HG02884 (cell line): ENCODE data around the gene ITPR2.

Experiments
- ATAC-seq: cut with Tn5 transposase; IDR thresholded peaks from one replicate; pipeline ENCODE4 v1.9.1; 2021; ENCODE audit warnings: mild to moderate bottlenecking, moderate library complexity; ENCODE audit not compliant: unreplicated experiment

Gene ITPR2

GRCh38 chr12:26735249-26735639, 97.8 kb downstream of the ITPR2 start:
- no peak for ATAC-seq

DNA sequence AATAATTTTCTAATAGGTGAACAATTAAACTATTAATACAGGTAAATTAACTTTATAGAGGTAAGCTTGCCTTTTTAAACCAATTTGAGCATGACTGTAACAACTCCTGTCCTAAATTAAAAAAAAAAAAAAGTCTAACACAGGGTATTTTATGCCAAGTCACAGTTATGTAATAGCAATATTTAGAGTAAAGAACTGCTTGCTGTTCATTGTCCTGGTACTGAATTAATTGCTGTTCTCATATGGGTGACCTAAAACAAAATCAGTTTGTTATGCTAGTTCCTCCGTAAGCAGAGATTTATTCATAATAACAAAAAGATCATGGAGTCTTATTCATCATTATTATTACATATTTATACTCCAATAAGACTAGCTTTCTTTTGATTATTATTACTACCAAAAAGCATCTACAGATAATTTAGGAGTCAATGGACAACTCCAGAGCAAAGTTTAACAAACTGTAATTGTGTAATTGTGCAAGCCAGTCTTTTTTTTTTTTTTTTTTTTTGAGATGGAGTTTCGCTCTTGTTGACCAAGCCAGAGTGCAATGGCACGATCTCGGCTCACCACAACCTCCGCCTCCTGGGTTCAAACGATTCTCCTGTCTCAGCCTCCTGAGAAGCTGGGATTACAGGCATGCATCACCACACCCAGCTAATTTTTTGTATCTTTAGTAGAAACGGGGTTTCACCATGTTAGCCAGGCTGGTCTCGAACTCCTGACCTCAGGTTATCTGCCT, 98.3 kb downstream of the ITPR2 start:
- no peak for ATAC-seq

DNA sequence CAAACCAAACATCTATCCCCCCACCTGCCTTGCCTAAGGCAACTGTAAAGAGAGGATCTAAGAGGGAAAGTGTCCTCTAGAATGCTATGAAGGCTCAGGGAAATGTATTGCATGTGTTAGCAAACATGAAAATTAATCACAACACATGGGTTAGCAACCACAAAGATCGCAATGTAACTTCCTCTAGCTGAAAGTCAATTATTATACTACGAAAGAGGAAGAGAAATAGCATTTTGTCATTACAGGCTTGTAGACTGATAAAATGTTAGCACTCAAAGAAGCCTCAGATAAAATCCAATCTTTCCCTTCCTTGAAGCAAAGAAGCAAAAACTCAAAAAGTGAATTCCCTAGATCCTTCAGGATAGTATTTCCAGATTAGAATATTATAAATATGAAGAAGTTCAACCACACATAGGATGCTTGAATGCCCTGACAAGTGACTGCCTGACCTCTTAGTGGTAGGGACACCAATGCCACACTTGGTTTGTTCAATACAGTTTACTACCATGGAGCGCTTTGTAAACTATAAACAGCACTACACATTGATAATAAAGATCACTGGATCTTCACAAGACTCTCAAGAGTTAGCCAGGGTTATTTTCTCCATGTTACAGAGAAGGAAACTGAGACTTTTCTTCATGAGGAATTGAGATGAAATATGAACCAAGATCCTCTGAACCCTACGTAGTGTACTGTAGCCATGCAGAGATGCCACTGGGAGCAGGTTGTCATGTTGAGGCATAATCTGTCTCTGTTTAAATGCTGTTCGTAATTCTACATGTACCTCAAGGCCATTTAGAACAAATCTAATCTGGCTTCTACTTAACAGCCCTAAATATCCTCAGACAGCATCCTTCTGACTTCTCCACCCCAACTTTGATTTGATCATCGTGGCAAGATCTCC, 100.7 kb downstream of the ITPR2 start:
- ATAC-seq: peak; percentile 53

DNA sequence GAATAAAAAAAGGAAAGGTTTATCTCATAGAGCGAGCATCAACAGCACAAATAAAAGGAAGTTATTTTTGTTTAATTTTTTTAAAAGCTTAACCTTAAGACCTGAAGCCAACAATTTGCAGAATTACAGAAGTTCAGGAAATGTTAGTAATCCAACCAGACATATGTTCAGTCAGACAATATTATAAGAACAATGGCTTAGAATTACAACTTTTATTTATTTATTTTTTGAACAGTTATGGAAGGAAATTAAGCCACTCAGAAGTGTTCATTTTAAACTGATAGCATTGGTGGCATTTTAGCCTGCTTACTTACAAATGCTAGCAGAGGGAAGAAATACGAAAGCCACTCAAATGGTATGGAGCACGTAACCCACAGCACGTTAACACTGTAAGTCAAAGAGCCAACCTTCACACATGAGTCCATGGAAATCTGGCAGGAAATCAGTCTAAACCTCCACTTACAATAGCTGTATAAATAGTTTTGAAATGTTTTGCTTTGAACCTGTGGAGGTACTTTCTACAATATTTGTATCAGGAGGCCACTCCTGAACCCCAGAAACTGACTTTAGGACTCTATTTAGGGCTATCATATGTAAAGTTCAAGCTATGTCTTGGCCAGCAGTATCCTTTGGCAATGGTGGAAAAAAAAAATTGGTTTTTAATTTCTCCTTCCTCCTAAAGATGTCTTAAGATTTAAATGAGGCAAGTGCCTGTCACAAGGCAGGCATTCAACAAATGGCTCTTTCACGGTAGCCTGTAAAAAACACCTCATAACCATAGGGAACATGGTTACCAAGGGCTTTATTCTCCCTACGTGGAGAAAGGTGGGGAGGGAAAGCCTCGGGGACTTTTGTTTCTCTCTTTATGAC, 102.3 kb downstream of the ITPR2 start:
- no peak for ATAC-seq

DNA sequence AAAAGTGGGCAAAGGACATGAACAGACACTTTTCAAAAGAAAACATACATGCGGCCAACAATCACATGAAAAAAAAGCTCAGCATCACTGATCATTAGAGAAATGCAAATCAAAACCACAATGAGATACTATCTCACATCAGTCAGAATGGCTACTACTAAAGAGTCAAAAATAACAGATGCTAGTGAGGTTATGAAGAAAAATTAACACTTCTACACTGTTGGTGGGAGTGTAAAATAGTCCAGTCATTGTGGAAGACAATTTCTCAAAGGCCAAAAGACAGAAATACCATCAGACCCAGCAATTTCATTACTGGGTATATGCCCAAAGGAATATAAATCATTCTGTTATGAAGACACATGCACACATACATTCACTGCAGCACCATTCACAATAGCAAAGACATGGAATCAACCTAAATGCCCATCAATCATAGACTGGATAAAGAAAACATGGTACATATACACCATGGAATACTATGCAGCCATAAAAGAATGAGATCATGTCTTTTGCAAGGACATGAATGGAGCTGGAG, 103.8 kb downstream of the ITPR2 start:
- peak; percentile 45 for ATAC-seq

DNA sequence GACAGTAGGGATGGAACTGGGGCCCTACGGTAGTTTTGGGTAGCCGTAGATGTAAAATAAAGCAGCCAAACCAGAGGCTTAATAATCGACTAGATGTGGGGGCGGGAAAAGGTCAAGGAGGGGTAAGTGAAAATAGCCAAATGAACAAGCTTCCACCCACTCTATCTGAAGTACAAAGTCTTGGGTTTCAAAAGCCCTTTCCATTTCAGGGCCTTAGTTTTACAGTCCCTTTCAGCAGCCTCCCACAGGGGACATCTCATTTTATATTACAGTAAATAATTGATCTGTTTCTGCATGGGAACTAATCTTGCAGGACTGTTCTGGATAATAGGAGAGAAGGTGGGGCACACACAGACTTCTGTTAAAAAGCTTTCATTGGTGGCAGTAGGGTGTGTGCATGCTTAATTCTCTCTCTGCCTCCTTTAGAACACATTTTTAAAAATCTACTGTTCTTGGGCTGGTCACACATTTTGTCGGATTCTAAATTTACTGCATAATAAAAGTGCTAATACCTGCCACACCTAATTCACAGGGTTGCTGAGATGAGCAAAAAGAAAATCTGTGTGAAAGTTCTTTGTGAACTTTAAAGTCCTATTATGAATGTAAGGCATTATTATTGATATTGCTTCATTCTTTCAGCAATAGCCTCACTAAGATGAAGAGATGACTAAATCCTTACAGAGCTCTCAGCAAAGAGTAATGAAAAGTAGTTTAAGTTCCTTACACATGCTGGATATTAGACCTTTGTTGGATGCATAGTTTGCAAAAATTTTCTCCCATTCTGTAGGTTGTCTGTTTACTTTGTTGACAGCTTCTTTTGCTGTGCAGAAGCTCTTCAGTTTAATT, 104.6 kb downstream of the ITPR2 start:
- peak; percentile 30 for ATAC-seq

GRCh38 chr12:26727482-26728204, 105.4 kb downstream of the ITPR2 start:
- no peak for ATAC-seq

GRCh38 chr12:26726956-26727355, 106.0 kb downstream of the ITPR2 start:
- ATAC-seq: no peak

DNA sequence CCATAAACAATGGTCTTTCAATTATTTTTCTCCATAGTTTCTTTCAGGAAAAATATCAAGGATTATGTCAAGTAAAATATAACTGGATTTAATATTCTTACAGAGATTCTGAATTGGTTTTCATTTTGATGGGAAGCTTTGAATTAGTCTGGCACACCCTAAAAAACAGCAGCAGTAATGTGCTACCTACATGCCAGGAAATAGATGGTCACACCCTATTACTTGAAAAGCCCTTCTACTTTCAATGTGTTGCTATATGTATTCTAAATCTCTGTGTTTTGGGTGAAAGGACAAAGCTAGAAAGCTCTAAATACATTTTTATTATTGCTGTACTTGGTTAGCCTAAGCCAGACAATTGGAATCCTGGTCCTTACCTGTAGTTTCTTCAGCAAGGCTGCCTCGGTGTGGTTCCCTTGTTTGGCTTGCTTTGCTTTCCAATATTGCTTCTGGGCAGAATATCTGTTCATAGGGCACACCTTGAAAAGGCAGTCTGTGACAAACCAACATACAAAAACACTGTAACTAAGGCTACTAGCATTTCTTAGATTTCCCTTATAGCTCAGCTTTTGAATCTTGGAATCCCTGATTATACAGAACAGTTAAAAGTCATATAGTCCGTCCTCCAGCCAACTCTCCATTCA, 107.6 kb downstream of the ITPR2 start:
- ATAC-seq: no peak

DNA sequence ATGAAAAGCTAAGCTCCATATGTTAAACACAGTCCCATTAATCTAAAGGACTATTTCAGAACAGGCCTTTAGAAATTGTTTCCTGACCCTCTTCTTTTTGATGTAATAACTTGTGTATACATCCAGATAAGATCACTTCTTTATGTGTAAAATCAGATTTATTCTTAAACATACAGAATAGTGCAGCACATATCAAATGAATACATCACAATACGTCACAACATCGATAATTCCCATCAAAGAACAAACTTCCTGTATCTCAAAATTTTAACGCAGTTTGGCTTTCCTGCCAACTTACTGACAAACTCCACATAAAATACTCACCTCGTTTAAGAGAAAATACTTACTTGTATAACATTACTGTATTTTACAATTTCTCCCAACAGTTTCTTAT, 108.7 kb downstream of the ITPR2 start:
- ATAC-seq: no peak

DNA sequence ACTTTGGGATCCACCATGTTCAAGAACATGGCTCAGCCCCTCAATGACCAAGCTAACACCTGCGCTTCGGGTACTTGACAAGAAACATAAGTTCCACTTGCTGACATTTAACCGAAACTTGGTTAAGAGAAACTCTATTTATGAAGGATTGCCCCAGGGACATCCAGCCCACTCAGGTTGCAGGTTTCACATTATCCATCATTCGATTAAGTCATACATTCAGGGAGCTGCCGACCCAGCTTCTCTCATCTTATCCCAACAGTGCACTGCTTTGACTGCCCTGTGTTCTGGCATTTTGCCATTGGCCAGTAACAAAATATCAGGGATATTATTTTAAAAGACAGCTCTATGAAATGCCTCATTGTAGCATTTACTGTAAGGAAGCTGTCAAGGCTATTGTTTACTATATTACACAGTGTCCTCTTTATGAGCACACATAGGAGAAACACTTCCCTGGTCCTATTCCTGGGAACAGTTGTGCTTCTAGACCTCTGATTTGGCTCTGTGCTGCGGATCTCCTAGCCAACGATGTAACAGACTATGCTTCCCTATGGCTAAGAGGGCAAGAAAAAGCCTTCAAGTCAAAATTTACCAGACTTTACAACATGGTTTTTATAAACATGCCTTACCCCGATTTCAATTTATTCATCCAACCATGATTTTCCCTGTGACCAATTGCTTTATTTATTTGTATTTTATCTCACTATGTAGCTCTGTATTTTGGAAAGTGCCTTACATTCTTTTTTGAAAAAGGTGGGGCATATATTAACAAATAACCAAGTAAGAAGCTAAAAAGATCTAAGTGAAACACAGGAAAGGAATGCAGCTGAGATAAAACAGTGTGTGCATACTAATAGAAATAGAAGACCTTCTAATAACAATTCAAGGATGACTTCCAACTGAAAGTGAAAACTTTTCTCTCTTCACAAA, 109.3 kb downstream of the ITPR2 start:
- no peak for ATAC-seq

DNA sequence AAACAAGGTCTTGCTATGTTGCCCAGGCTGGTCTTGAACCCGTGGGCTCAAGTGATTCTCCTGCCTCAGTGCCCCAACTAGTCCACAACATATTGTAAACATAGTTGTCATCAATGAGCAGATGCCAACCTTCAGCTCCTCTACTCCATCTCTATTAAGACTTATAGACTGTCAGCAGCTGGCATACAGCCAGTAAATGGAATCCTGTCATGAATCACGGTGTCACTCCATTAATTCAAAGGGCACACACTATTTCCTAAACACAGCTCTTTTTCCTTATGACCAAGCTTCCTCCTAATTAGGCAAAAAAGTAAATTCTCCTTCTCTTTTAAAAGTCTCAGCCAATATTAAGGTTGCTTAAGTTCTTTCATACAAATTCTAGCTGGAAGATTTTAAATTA, 111.2 kb downstream of the ITPR2 start:
- no peak for ATAC-seq

- ATAC-seq: no peak
These were observed 113.1 kb downstream of the ITPR2 start for GRCh38 chr12:26719852-26720251.

DNA sequence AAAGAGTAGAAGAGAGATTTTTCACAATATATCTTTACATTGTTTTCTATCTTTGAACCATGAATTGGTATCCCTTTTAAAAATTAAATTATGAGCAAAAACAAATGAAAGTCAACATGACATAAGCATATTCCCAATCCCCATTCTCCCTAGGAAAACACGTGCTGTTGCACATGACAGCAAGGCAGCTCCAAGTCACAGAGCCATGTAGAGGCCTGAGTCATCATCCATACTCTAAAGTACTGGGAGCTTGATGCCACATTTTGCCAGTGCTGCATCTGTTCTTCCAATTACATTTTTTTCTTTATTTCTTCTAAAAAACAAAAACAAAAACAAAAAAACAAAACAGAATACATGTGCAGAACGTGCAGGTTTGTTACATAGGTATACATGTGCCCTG, 115.2 kb downstream of the ITPR2 start:
- ATAC-seq: no peak

- ATAC-seq: no peak
These were observed 117.8 kb downstream of the ITPR2 start for GRCh38 chr12:26715232-26715631.

GRCh38 chr12:26713885-26714383, 119.1 kb downstream of the ITPR2 start:
- peak; percentile 81 for ATAC-seq

DNA sequence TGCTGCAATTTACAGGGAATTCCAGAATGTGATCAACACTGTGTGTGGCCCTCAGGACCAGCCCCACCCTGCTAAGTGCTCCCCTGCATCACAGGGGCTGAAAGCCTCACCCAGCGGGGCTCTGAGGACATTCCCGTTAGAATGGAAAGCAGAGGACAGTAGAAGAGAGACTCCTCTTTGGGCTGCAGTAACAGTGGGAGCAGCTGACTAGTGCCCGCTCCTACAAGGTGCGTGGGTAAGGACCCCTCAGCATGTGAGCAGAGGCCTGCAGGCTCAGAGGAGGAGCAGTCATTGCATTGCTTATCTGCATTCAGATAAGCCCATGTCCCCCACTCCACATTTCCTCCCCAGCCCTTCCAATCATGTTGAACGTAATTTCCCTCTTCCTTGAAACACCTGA, 120.1 kb downstream of the ITPR2 start:
- no peak for ATAC-seq

- peak; percentile 44 for ATAC-seq
These were observed 121.4 kb downstream of the ITPR2 start for GRCh38 chr12:26711569-26711968.
